ENCODE measurements around the gene NUP107. TPM values are rescaled to one million over a fixed set of nuclear protein-coding genes. Genes with fewer than 3 reads are reported as not detected.
"Not testable (repeated sequence)": the region's sequence is repeated elsewhere in the genome, so short reads cannot be mapped to it uniquely, and the experiment has no call there.

Gene NUP107
- total RNA-seq = 100 to 1,000 TPM in 1 of 2 experiments, 10 to 100 TPM in 1; 91.2 to 106 TPM

DNA sequence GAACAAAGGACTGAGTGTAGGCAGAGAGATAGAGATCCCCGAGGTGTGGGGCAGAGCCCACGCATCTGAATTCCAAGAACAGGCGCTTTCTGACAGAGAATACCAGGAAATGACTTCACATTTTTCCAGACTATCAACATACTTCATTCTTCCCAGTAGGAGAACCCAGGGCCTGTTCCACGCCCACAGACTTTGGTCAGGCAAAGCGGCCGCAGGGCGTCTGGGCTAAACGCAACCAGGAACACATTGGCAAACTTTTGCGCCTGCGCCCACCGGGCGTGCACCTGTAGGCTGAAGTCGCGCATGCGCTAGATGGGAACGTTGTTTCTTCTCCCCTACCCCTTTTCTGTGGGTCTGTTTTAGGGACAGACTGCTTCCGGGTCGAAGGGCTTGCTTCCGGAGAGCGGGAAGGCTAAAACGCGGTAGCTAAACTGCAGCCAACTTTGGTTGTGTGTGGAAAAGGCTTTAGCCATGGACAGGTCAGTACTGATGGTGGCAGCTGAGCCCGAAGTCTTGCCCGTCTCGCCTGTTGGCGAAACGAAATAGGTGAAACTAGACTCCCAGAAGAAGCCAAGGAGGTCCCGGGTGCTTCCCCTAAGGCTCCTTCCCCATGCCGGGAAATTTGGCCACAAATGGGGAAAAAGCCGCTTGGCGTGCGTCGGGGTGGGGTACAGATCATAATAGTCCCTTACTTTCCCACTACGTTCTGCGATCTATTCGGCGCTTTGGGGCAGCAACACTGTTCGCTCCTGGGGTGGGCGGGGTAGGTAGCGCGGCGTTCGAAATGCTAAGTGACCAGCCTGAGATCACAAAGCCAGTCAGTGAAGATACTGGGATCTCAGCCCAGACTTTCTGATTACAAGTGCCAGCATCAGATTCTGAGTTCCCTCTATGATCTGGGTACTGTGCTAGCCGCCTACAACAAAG lies at the start of gene NUP107:
TSS of gene NUP107 (plus strand) at position 384 of the 927 bp plus-strand sequence. CDS start at position 472, 88 bp downstream.
- H3K27me3 Mint-ChIP-seq = no peaks in the 10 kb centered on the region
- peak within 1 kb of the TSS; percentile 96 for H3K27ac Mint-ChIP-seq
- peaks cover 14% of the 10 kb centered on the region for H3K36me3 Mint-ChIP-seq
- H3K4me3 Mint-ChIP-seq = peak within 1 kb of the TSS; percentile 94
- H3K4me1 Mint-ChIP-seq = peaks cover 30% of the 10 kb centered on the region
- POLR2A ChIA-PET = interaction anchor here (0.7 to 2.0 kb wide), 6 partner anchors 12 to 121 kb away, joined by 3 to 8 read pairs (median 4); partner anchors contain the start of genes MDM2 and RAP1B
- H3K9me3 Mint-ChIP-seq = no peaks in the 10 kb centered on the region
- peak; percentile 98 for ATAC-seq (ENCODE audit: low read depth)
- DNase-seq = peak; percentile 92

DNA sequence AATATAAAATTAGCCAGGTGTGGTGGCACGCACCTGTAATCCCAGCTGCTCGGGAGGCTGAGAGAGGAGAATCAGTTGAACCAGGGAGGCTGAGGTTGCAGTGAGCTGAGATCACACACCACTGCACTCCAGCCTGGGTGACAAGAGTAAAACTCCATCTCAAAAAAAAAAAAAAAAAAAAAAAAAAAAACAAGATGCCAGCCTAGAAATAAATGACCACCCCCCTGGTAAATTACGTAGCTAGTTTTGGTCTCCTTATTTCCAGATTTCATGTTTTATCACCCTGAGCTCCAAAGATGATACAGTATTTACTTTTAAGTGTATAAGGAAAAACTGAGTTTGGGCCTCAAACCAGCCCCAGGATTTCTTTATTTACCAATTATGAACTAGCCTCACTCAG lies 49.3 kb upstream of the NUP107 start:
- not testable (repeated sequence) for H3K4me3 Mint-ChIP-seq; ATAC-seq (ENCODE audit: low read depth); H3K27me3 Mint-ChIP-seq; DNase-seq; H3K27ac Mint-ChIP-seq; H3K9me3 Mint-ChIP-seq
- H3K36me3 Mint-ChIP-seq = peaks cover 28% of the 10 kb centered on the region
- H3K4me1 Mint-ChIP-seq = peaks cover 73% of the 10 kb centered on the region
- POLR2A ChIA-PET = interaction anchor here (0.7 kb wide), 2 partner anchors 49 to 306 kb away, joined by 3 read pairs; partner anchors contain the start of gene NUP107

DNA sequence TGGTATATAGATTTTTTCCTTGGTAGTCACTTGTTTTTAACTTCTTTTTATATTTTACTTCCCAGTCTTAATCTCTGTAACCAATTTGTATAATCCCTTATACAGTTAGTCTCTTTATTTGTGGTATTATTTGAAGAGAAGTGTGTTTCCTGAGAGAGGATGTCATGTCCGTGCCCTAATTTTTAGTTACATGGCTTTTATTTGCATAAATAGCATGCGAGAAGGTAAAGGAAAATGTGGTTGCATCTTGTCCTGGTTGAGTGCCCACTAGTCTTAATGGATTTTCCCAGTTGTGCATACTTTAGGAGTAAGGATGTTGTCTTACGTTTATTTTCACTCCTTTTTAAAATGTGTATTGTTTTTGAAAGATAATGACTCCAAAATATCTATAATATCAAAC lies 48.6 kb upstream of the NUP107 start:
- no peaks in the 10 kb centered on the region for H3K9me3 Mint-ChIP-seq
- POLR2A ChIA-PET = no interaction called here
- H3K4me3 Mint-ChIP-seq = peak overlapping the region; percentile 3
- peaks cover 73% of the 10 kb centered on the region for H3K4me1 Mint-ChIP-seq
- H3K27ac Mint-ChIP-seq = no peak overlapping the region
- DNase-seq = no peak
- H3K27me3 Mint-ChIP-seq = no peaks in the 10 kb centered on the region
- no peak for ATAC-seq (ENCODE audit: low read depth)
- H3K36me3 Mint-ChIP-seq = peaks cover 28% of the 10 kb centered on the region

DNA sequence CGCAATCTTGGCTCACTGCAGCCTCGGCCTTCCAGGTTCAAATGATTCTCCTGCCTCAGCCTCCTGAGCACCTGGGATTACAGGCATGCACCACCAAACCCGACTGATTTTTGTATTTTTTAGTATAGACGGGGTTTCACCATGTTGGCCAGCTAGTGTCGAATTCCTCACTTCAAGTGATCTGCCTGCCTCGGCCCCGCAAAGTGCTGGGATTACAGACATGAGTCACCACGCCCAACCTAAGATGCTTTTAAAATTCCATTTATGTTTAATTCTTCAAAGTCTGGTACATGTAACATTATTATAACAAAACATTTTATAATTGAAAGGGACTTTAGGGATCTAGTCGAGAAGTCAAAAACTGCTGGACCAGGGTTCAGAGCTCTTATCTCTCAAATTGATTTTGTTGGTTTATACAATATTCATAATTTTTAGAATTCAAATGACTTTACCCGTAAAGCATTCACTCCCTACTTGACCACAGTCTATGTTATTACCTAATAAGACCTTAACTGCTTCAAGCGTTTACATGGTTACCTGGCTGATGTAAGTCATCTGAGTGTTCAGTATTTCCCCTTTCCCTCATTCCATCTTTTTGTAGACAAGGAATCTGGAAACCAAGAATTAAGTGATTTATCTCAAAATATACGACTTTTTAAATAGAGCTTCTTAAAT lies 47.9 kb upstream of the NUP107 start:
- H3K4me1 Mint-ChIP-seq = peaks cover 69% of the 10 kb centered on the region
- H3K9me3 Mint-ChIP-seq = no peaks in the 10 kb centered on the region
- H3K27me3 Mint-ChIP-seq = no peaks in the 10 kb centered on the region
- peak overlapping the region; percentile 59 for H3K27ac Mint-ChIP-seq
- H3K4me3 Mint-ChIP-seq = peak overlapping the region; percentile 40
- DNase-seq = no peak
- ATAC-seq (ENCODE audit: low read depth) = no peak
- H3K36me3 Mint-ChIP-seq = peaks cover 25% of the 10 kb centered on the region
- POLR2A ChIA-PET = interaction anchor here (0.7 to 1.2 kb wide), 3 partner anchors 10 to 313 kb away, joined by 3 read pairs; no protein-coding TSS in a partner anchor

DNA sequence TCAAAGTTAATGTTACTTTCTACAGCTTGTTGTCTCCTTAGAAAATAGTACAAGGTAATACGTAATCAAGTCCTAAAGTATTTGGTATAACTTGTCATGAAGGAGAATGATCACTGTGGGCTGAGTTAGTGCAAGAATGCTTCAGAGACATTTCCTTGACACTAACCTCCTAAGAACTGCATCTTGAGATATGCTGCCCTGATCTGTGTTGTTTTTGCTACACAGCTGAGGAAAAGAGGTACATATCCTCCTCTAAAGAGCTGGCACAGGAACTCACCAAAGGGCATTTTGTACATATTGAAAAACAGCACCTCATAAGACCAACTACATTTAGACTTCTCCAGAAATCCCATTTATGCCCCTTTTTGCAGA lies 47.4 kb upstream of the NUP107 start:
- DNase-seq (no peak), ATAC-seq (ENCODE audit: low read depth) (peak; percentile 23)
- Mint-ChIP-seq H3K36me3 (peaks cover 25% of the 10 kb centered on the region), H3K4me1 (peaks cover 70% of the 10 kb centered on the region), H3K27ac (peak overlapping the region; percentile 59), H3K9me3 (no peaks in the 10 kb centered on the region), H3K27me3 (no peaks in the 10 kb centered on the region), H3K4me3 (peak overlapping the region; percentile 28)
- POLR2A ChIA-PET = interaction anchor here (0.7 to 1.2 kb wide), 4 partner anchors 10 to 313 kb away, joined by 3 read pairs; no protein-coding TSS in a partner anchor

DNA sequence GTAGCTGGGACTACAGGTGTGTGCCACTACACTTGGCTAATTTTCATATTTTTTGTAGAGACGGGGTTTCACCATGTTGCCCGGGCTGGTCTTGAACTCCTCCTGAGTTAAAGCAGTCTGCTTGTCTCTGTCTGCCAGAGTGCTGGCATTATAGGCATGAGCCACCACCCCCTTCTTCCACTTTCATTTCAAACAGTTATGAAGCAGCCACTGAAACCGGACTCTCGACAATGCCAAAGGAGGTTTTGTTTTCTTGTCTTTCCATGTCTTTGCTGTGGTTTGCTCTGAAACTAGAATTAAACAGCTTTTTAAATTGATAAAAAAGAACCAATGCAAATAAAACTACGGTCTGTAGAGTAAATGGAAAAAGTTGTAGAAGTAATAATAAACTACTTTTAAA lies 45.6 kb upstream of the NUP107 start:
- Mint-ChIP-seq H3K4me1 (peaks cover 71% of the 10 kb centered on the region), H3K36me3 (peaks cover 22% of the 10 kb centered on the region), H3K27ac (peak overlapping the region; percentile 70), H3K4me3 (peak overlapping the region; percentile 79), H3K27me3 (no peaks in the 10 kb centered on the region), H3K9me3 (no peaks in the 10 kb centered on the region)
- ATAC-seq (ENCODE audit: low read depth) (peak; percentile 94), DNase-seq (no peak)
- POLR2A ChIA-PET = interaction anchor here (1.2 kb wide), 1 partner anchor 30 kb away, joined by 4 read pairs; the partner anchor contains the start of gene RAP1B

DNA sequence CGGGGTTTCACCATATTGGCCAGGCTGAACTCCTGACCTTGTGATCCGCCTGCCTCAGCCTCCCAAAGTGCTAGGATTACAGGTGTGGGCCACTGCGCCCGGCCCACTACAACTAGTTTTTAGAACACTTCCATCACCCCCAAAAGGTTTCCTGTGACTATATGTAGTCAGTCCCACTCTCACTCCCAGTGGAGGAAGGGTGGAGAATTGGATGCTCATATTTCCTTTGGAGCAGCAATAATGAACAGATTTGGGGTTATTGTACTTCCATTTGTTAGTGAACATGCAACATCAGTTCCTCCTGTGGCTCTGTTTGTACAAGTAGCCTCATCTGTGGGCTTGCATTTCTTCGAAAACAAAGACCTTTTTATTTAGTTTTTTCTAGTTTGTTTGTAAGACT lies 40.3 kb upstream of the NUP107 start:
- peaks cover 33% of the 10 kb centered on the region for H3K36me3 Mint-ChIP-seq
- POLR2A ChIA-PET = interaction anchor here (0.8 kb wide), 1 partner anchor 281 kb away, joined by 3 read pairs; no protein-coding TSS in a partner anchor
- H3K27me3 Mint-ChIP-seq = no peaks in the 10 kb centered on the region
- H3K4me3 Mint-ChIP-seq = no peak overlapping the region
- H3K27ac Mint-ChIP-seq = no peak overlapping the region
- no peaks in the 10 kb centered on the region for H3K9me3 Mint-ChIP-seq
- ATAC-seq (ENCODE audit: low read depth) (no peak), DNase-seq (no peak)
- H3K4me1 Mint-ChIP-seq = peaks cover 44% of the 10 kb centered on the region

DNA sequence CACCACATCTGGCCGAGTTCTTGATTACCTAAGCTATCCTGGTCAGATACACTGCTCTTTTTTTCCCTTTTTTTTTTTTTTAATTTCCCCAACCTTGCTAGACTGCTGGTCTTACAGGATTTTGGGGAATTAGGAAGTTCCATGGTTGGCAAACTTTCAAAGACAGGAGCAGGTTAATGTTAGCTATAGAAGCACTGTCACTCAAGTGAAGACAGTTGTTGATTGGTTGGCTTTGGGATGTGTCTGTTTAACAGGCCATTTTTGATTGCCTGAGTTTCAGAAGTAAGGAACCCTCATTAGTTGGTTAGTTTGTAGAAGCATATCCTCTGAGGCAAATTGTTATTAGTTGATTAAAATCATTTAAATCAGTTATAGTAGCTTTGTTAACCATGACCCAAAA lies 39.3 kb upstream of the NUP107 start:
- H3K27ac Mint-ChIP-seq = no peak overlapping the region
- POLR2A ChIA-PET = interaction anchor here (0.7 kb wide), 1 partner anchor 425 kb away, joined by 4 read pairs; no protein-coding TSS in a partner anchor
- H3K27me3 Mint-ChIP-seq = no peaks in the 10 kb centered on the region
- peaks cover 33% of the 10 kb centered on the region for H3K4me1 Mint-ChIP-seq
- peaks cover 34% of the 10 kb centered on the region for H3K36me3 Mint-ChIP-seq
- DNase-seq (no peak), ATAC-seq (ENCODE audit: low read depth) (no peak)
- no peak overlapping the region for H3K4me3 Mint-ChIP-seq
- no peaks in the 10 kb centered on the region for H3K9me3 Mint-ChIP-seq

DNA sequence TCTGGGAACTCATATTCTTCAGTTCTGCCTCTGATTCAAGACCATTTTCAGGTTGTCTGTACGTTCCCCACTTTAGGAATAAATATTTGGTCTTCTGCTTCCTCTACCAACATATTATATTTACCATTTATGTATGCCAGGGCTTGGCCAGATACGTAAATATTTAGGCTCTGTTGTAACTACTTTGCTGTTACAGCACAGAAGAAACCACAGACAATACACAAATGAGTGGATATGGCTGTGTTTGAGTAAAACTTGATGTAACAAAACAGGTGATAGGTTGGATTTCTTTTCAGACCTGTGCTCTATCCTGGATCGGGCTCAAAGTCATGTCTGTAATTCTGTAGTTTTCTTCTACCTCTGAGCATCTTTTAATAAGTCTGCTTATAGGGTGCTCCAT lies 38.6 kb upstream of the NUP107 start:
- Mint-ChIP-seq H3K36me3 (peaks cover 33% of the 10 kb centered on the region), H3K27me3 (no peaks in the 10 kb centered on the region), H3K4me1 (peaks cover 30% of the 10 kb centered on the region), H3K27ac (no peak overlapping the region), H3K4me3 (no peak overlapping the region), H3K9me3 (no peaks in the 10 kb centered on the region)
- POLR2A ChIA-PET = no interaction called here
- ATAC-seq (ENCODE audit: low read depth) (no peak), DNase-seq (no peak)

DNA sequence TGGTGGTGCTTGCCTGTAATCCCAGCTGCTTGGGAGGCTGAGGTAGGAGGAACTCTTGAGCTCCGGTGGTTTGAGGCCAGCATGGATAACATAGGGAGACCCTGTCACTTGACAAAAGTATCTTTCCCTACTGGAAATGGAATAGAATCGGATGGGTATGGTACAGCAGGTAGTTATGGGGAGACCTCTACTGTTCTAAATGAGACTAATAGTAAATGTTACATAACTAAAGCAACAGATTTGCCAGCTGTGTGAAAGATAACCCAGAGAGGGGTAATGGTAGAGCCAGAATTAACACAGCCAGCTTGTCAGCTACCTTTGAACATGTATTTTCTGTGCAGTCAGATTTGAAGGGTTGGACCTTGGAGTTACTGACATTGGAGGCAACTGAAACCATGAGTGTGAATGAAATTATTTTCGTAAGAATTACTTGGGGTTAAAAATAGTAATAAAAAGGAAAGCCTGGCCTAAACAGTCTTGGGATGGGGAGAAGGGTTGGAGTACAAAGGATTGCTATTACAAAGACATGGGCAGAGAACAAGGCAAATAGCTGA lies 21.7 kb upstream of the NUP107 start:
- DNase-seq (no peak), ATAC-seq (ENCODE audit: low read depth) (no peak)
- H3K36me3 Mint-ChIP-seq = peaks cover 21% of the 10 kb centered on the region
- no peak overlapping the region for H3K4me3 Mint-ChIP-seq
- peaks cover 22% of the 10 kb centered on the region for H3K4me1 Mint-ChIP-seq
- no peaks in the 10 kb centered on the region for H3K9me3 Mint-ChIP-seq
- no peak overlapping the region for H3K27ac Mint-ChIP-seq
- POLR2A ChIA-PET = interaction anchor here (0.8 kb wide), 1 partner anchor 10 kb away, joined by 4 read pairs; no protein-coding TSS in a partner anchor
- H3K27me3 Mint-ChIP-seq = no peaks in the 10 kb centered on the region

DNA sequence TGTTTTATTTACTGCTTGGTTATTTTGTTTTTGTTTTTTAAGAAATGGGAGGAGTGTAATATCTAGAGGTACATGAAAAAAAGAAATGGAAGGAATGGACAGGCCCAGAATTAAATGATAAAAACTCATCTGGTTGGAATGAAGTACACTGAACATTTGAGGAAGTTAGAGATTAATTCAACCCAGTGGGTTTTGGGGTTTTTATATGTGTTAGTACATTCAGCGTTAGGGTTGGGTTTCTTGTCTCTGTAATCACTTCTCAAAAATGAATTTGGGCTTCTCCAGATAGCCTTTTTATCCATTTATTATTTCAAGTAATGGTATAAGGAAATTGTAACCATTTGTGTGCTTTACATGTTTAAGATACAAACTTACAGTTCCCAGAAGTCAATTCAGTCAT lies 19.5 kb upstream of the NUP107 start:
- Mint-ChIP-seq H3K4me1 (peaks cover 27% of the 10 kb centered on the region), H3K9me3 (no peaks in the 10 kb centered on the region), H3K27me3 (no peaks in the 10 kb centered on the region), H3K27ac (peak overlapping the region; percentile 18), H3K36me3 (peaks cover 19% of the 10 kb centered on the region), H3K4me3 (peak overlapping the region; percentile 38)
- no peak for DNase-seq
- no peak for ATAC-seq (ENCODE audit: low read depth)
- POLR2A ChIA-PET = interaction anchor here (0.5 to 0.7 kb wide), 2 partner anchors 9 to 50 kb away, joined by 3 to 4 read pairs; no protein-coding TSS in a partner anchor

DNA sequence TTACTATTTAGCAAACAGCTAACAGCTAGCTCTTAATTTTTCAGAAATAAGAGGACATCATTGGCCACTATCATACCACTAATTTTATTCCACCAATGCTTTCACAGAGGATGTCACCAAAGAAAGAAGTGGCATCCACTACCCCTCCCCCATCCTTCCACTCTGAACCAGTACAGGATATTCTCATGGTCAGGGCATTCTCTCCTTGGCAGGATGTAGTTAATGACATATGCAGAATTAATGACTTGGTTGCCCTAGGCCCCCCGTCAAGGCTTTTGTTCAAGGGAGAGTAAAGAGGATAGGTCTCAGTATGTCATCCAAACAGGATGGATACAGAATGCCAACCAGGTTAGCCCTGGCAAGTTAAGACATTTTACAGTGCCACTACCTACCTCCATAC lies 18.9 kb upstream of the NUP107 start:
- Mint-ChIP-seq H3K27me3 (no peaks in the 10 kb centered on the region), H3K27ac (peak overlapping the region; percentile 18), H3K4me3 (no peak overlapping the region), H3K36me3 (peaks cover 19% of the 10 kb centered on the region), H3K9me3 (no peaks in the 10 kb centered on the region), H3K4me1 (peaks cover 28% of the 10 kb centered on the region)
- ATAC-seq (ENCODE audit: low read depth) = peak; percentile 48
- no peak for DNase-seq
- POLR2A ChIA-PET = interaction anchor here (0.7 kb wide), 1 partner anchor 50 kb away, joined by 4 read pairs; no protein-coding TSS in a partner anchor

DNA sequence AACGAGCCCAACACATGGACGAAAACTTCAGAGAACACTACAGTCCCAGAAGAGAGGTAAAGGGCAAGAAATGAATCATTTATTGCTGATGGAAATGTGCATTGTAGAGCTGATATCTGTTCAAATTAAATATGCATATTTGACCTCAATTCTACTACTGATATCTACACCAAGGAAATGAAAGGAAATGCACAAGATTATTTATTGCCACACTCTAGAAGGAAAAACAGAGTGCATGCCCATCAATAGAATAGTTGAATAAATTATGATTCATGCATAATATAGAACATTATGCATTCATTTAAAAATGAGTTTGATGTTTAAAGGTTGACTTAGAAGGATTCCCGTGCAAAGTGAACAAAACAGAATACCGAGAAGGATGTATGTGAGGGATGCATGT lies 15.6 kb upstream of the NUP107 start:
- Mint-ChIP-seq H3K4me1 (peaks cover 46% of the 10 kb centered on the region), H3K27ac (peak overlapping the region; percentile 49), H3K4me3 (no peak overlapping the region), H3K9me3 (no peaks in the 10 kb centered on the region), H3K36me3 (peaks cover 14% of the 10 kb centered on the region), H3K27me3 (no peaks in the 10 kb centered on the region)
- POLR2A ChIA-PET = no interaction called here
- no peak for DNase-seq
- no peak for ATAC-seq (ENCODE audit: low read depth)
